ENCODE measurements around the gene SCUBE2. TPM values are rescaled to one million over a fixed set of nuclear protein-coding genes. Genes with fewer than 3 reads are reported as not detected.

The SCUBE2 gene
- total and polyA plus RNA-seq, 2 donors (not counting 3 experiments of a cell fraction or from before 2014, with no cell fraction given) = 0.55 to 3.5 TPM

- no peaks in the 10 kb centered on the region for H3K9me1 ChIP-seq (replicated peaks; ENCODE audit: control insufficient read depth, extremely low read depth, insufficient read depth, low read length)
- H3K79me2 ChIP-seq (ENCODE audit: control insufficient read depth, insufficient read depth, low read length) = no peaks in the 10 kb centered on the region
- dilution Hi-C loops (cut with MboI; ENCODE audit: extremely low pct_ligation_motif_present, low sequenced_read_pairs) (no loop called here), intact Hi-C loops (cut with micrococcal nuclease) (no loop called here)
- H3K4me3 ChIP-seq (replicated peaks in 1 of 3; ENCODE audit: insufficient read depth in 1 of 3, low read depth in 1 of 3, low read length in 3 of 3) = no peak overlapping the region
- no peak overlapping the region for H3K4me2 ChIP-seq (ENCODE audit: insufficient read depth, low read length)
- no peaks in the 10 kb centered on the region for H3K9me3 ChIP-seq (replicated peaks; ENCODE audit: control insufficient read depth, insufficient read depth, low read length)
- ChIA-PET POLR2A (no interaction called here), CTCF (no interaction called here)
- H2AFZ ChIP-seq (ENCODE audit: low read depth, low read length) = no peak overlapping the region
- H3K27me3 ChIP-seq (ENCODE audit: control insufficient read depth in 2 of 2, insufficient read depth in 2 of 2, low read length in 2 of 2) = peaks cover 2 to 9% of the 10 kb centered on the region in 2 experiments
- no peak overlapping the region for H3K27ac ChIP-seq (ENCODE audit: insufficient read depth, low read depth, low read length)
- no peaks in the 10 kb centered on the region for H3K36me3 ChIP-seq (ENCODE audit: control insufficient read depth in 2 of 2, extremely low read depth in 1 of 2, insufficient read depth in 2 of 2, low read length in 2 of 2)
- DNase-seq (ENCODE audit: low read depth, low spot score) (no peak), FAIRE-seq (no peak)
- H3K4me1 ChIP-seq (ENCODE audit: control insufficient read depth, extremely low read depth, insufficient read depth, low read length) = no peaks in the 10 kb centered on the region
- no peaks in the 10 kb centered on the region for H4K20me1 ChIP-seq (replicated peaks; ENCODE audit: control insufficient read depth, extremely low read depth, insufficient read depth, low read length)
- no TSS peak for BruUV-seq (replicated peaks)
- TF ChIP-seq, protein P1, sequence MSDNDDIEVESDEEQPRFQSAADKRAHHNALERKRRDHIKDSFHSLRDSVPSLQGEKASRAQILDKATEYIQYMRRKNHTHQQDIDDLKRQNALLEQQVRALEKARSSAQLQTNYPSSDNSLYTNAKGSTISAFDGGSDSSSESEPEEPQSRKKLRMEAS (IDR thresholded peaks at IDR 0.05; ENCODE audit: insufficient read depth, insufficient read length) = no peak
- TF ChIP-seq FOS (IDR thresholded peaks at IDR 0.05; ENCODE audit: borderline replicate concordance, insufficient read depth, low read length) (no peak), JUN (IDR thresholded peaks at IDR 0.05; ENCODE audit: borderline replicate concordance, insufficient read depth, insufficient read length, low read depth) (no peak), MYC (IDR thresholded peaks at IDR 0.05; ENCODE audit: low read depth, low read length) (no peak), EZH2 (IDR thresholded peaks at IDR 0.05; ENCODE audit: borderline replicate concordance, low read depth, low read length, severe bottlenecking) (no peak), POLR2A (IDR thresholded peaks at IDR 0.05; ENCODE audit: low read depth, low read length) (no peak), POLR2AphosphoS5 (IDR thresholded peaks at IDR 0.05; ENCODE audit: insufficient read depth, low read depth, low read length) (no peak), GATA2 (IDR thresholded peaks at IDR 0.05; ENCODE audit: insufficient read depth, insufficient read length, low read depth, low read length) (no peak)
- TF ChIP-seq, protein P2, sequence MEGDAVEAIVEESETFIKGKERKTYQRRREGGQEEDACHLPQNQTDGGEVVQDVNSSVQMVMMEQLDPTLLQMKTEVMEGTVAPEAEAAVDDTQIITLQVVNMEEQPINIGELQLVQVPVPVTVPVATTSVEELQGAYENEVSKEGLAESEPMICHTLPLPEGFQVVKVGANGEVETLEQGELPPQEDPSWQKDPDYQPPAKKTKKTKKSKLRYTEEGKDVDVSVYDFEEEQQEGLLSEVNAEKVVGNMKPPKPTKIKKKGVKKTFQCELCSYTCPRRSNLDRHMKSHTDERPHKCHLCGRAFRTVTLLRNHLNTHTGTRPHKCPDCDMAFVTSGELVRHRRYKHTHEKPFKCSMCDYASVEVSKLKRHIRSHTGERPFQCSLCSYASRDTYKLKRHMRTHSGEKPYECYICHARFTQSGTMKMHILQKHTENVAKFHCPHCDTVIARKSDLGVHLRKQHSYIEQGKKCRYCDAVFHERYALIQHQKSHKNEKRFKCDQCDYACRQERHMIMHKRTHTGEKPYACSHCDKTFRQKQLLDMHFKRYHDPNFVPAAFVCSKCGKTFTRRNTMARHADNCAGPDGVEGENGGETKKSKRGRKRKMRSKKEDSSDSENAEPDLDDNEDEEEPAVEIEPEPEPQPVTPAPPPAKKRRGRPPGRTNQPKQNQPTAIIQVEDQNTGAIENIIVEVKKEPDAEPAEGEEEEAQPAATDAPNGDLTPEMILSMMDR (IDR thresholded peaks at IDR 0.05; ENCODE audit: extremely low read depth in 1 of 2, insufficient read depth in 1 of 2, low read depth in 1 of 2, low read length in 2 of 2) = no peak
- no peak overlapping the region for H3K9ac ChIP-seq (replicated peaks; ENCODE audit: extremely low read depth, insufficient read depth, low read length)
Measured at GRCh38 chr11:9078113-9079086, 13.0 kb downstream of the SCUBE2 start.
